ENCODE results near the gene CP. TPM values are rescaled to one million over a fixed set of nuclear protein-coding genes. Genes with fewer than 3 reads are reported as not detected.

The CP gene
- total RNA-seq, 4 donors from 2014 or later = 1.7 to 10.2 (median 4.0) TPM

DNA sequence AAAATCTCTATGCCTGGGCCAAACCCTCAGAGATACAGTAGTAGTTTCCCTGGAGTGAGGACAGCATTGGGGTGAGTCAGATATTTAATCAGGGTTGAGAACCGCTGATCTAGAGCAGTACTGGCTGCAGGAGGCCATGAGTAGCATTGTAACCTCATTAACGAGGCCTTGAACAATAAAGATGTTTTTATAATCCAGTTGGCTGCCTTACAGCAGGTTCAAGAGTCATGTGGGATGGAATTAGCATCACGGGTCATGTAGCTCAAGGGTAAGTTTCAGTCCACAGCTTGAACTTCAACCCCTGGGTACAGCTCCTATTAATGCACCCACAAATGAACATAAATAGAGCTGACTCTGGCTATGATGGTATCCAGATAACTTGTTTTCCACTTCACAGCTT lies 87.1 kb downstream of the CP start:
- Histone ChIP-seq H3K4me1 (peaks cover 19% of the 10 kb centered on the region), H3K27me3 (no peaks in the 10 kb centered on the region), H3K9me3 (no peaks in the 10 kb centered on the region), H3K36me3 (no peaks in the 10 kb centered on the region), H3K27ac (no peak overlapping the region), H3K4me3 (no peak overlapping the region)
- 69% methylated on average over 3 of the region's 3 CpGs for WGBS
- no peak for DNase-seq (ENCODE audit: low spot score in 2 of 2)
- no peak for TF ChIP-seq POLR2A (IDR thresholded peaks at IDR 0.05)
- TF ChIP-seq, protein P1, sequence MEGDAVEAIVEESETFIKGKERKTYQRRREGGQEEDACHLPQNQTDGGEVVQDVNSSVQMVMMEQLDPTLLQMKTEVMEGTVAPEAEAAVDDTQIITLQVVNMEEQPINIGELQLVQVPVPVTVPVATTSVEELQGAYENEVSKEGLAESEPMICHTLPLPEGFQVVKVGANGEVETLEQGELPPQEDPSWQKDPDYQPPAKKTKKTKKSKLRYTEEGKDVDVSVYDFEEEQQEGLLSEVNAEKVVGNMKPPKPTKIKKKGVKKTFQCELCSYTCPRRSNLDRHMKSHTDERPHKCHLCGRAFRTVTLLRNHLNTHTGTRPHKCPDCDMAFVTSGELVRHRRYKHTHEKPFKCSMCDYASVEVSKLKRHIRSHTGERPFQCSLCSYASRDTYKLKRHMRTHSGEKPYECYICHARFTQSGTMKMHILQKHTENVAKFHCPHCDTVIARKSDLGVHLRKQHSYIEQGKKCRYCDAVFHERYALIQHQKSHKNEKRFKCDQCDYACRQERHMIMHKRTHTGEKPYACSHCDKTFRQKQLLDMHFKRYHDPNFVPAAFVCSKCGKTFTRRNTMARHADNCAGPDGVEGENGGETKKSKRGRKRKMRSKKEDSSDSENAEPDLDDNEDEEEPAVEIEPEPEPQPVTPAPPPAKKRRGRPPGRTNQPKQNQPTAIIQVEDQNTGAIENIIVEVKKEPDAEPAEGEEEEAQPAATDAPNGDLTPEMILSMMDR (IDR thresholded peaks at IDR 0.05) = no peak
- TF ChIP-seq EP300 (IDR thresholded peaks at IDR 0.05) = no peak
- no peak for TF ChIP-seq POLR2AphosphoS5 (IDR thresholded peaks at IDR 0.05)

DNA sequence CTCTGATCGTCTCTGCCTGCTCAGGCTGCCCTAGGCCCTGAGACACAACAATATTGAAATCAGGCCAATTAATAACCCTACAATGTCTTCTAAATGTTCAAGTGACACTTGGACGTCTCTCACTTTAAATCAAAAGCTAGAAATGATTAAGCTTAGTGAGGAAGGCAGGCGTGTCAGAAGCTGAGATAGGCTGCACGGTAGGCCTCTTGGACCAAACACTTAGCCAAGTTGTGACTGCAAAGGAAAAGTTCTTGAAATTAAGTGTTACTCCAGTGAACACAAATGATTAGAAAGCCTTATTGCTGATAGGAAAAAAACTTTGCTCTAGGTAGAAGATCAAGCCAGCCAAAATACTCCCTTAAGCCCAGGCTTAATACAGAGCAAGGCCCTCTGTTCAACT lies 90.0 kb downstream of the CP start:
- Histone ChIP-seq H3K4me3 (no peak overlapping the region), H3K4me1 (peaks cover 28% of the 10 kb centered on the region), H3K36me3 (no peaks in the 10 kb centered on the region), H3K9me3 (no peaks in the 10 kb centered on the region), H3K27me3 (no peaks in the 10 kb centered on the region), H3K27ac (no peak overlapping the region)
- no peak for DNase-seq (ENCODE audit: low spot score in 2 of 2)
- TF ChIP-seq POLR2AphosphoS5 (IDR thresholded peaks at IDR 0.05) = no peak
- TF ChIP-seq, protein P1 (IDR thresholded peaks at IDR 0.05) = no peak
- TF ChIP-seq POLR2A (IDR thresholded peaks at IDR 0.05) = no peak
- no peak for TF ChIP-seq EP300 (IDR thresholded peaks at IDR 0.05)
- 42% methylated on average over 4 of the region's 4 CpGs for WGBS

DNA sequence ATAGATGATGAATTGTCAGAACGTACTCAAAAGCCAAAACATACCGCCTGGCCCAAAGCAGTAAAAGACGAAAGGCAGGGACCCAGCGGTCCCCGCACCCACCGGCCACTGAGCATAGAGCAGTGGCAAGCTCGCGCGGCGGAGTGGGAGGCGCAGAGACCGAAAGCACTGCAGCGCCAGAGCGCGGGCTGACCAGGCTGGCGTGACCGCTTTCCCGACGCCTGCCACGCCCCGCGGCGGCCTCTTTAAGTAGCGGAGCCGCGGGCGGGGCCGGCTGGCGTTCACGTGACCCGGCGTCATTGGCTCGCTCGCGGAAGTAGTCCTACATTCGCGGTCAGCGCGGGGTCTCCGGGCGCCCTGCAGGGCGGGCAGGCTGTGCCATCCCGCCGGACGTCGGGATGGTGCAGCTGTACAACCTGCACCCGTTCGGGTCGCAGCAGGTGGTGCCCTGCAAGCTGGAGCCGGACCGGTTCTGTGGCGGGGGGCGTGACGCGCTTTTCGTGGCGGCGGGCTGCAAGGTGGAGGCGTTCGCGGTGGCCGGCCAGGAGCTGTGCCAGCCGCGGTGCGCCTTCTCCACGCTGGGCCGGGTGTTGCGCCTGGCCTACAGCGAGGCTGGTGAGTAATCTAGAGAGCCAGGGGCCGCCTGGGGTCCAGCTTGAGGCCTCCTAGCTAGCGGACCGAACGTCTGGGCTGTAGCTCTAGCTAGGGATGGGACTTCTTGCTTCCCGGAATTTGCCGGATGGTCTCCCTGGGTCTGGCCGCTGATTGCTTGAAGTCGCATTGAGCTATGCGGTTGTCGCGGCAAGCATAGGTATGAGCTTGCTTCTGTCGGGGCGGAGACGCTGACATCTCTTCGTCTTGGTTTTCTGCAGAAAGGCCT lies 92.1 kb downstream of the CP start, which contains the start of gene HPS3:
Gene HPS3 (plus strand): TSS at position 313 of the 880 bp plus-strand sequence. CDS start 86 bp downstream, at position 399.
- peak within 1 kb of the TSS; percentile 85 for H3K4me3 ChIP-seq
- WGBS = 0% methylated on average over 27 of the region's 84 CpGs
- H3K27me3 ChIP-seq = no peaks in the 10 kb centered on the region
- DNase-seq (ENCODE audit: low spot score in 2 of 2) = peak; percentile 92 to 94
- H3K36me3 ChIP-seq = no peaks in the 10 kb centered on the region
- TF ChIP-seq EP300 (IDR thresholded peaks at IDR 0.05) (no peak), POLR2AphosphoS5 (IDR thresholded peaks at IDR 0.05) (peak in 2 of 3 donors; percentile 43 to 69), POLR2A (IDR thresholded peaks at IDR 0.05) (peak; percentile 32 to 77)
- peaks cover 28% of the 10 kb centered on the region for H3K4me1 ChIP-seq
- H3K9me3 ChIP-seq = no peaks in the 10 kb centered on the region
- peak within 1 kb of the TSS; percentile 88 for H3K27ac ChIP-seq

DNA sequence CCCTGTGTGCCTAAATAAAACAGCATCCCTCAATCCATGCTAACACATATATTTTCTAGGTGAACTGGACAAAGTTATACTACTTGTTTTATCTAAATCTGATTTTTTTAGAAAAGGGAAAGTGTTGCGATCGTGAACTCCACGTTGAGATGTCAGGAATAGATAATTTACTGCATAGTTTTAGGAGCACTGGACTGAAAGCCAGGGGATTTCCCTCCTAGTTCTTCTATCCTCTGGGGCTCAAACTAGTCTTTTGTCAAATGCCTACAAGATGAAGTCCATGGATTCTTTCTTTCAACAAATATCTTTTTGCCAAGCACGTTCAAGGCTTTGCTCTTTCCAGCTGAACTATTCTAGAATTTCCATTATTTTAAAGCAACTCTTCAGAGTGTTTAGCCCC lies 92.8 kb downstream of the CP start:
- H3K27me3 ChIP-seq = no peaks in the 10 kb centered on the region
- H3K27ac ChIP-seq = peak overlapping the region; percentile 88
- H3K9me3 ChIP-seq = no peaks in the 10 kb centered on the region
- peak overlapping the region; percentile 85 for H3K4me3 ChIP-seq
- TF ChIP-seq, protein P1 (IDR thresholded peaks at IDR 0.05) = no peak
- TF ChIP-seq EP300 (IDR thresholded peaks at IDR 0.05) (no peak), POLR2A (IDR thresholded peaks at IDR 0.05) (no peak), POLR2AphosphoS5 (IDR thresholded peaks at IDR 0.05) (no peak)
- WGBS = 4% methylated on average over 4 of the region's 4 CpGs
- no peak for DNase-seq (ENCODE audit: low spot score in 2 of 2)
- H3K36me3 ChIP-seq = no peaks in the 10 kb centered on the region
- peaks cover 28% of the 10 kb centered on the region for H3K4me1 ChIP-seq

DNA sequence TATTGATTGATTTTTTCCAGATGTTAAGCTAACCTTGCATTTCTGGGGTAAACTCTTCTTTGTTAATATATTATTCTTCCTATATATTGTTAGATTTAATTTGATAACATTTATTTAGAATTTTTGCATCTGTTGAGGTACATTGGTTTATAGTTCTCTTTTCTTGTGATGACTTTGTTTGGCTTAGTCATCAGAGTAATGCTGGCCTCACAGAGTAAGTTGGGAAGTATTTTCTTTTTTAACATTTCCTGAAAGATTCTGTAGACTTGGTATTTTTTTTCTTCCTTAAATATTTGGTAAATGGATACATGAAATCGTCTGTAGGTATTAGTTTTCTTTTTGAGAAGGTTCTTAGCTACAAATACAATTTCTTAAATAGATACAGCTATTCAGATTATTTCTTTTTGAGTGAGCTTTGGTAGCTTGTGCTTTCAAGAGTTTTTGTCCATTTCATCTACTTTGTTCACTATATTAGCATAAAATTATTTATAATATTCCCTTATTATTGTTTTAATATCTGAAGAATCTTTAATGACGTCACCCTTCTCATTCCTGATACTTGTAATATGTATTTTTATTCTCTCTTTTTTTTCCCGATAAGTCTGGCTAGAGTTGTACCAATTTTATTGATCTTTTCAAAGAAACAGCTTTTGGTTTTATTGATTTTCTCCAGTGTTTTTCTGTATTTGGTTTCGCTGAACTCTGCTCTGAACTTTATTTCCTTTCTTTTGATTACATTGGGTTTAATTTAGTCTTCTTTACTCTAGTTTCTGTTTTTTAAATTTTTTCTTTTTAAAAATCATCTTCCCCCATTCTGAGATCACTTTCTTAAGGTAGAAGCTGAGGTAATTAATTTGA lies 98.7 kb downstream of the CP start:
- DNase-seq (ENCODE audit: low spot score in 2 of 2) = no peak
- H3K27me3 ChIP-seq = no peaks in the 10 kb centered on the region
- TF ChIP-seq POLR2A (IDR thresholded peaks at IDR 0.05) = no peak
- no peak for TF ChIP-seq EP300 (IDR thresholded peaks at IDR 0.05)
- no peak for TF ChIP-seq POLR2AphosphoS5 (IDR thresholded peaks at IDR 0.05)
- TF ChIP-seq, protein P1 (IDR thresholded peaks at IDR 0.05) = no peak
- no peak overlapping the region for H3K27ac ChIP-seq
- H3K36me3 ChIP-seq = no peaks in the 10 kb centered on the region
- H3K9me3 ChIP-seq = no peaks in the 10 kb centered on the region
- WGBS = 86% methylated on average over 4 of the region's 4 CpGs
- H3K4me1 ChIP-seq = no peaks in the 10 kb centered on the region
- H3K4me3 ChIP-seq = no peak overlapping the region

Other genes starting within 250 kb of the CP start
- 10 to 100 TPM in 3 of 4 donors, 1 to 10 TPM in 1; 9.3 to 17.5 (median 13.4) TPM for gene GYG1, start 230.3 kb downstream of the CP start, total RNA-seq
- gene HLTF, start 135.3 kb downstream of the CP start, total RNA-seq = 10 to 100 TPM in 2 of 4 donors, 1 to 10 TPM in 2; 5.3 to 15.8 (median 8.6) TPM
- gene HPS3, start 92.2 kb downstream of the CP start, total RNA-seq = 10 to 100 TPM in 3 of 4 donors, 1 to 10 TPM in 1; 7.3 to 15.8 (median 11.8) TPM
- 1 to 10 TPM; 1.8 to 7.9 (median 3.4) TPM for gene TM4SF18, start 111.8 kb upstream of the CP start, total RNA-seq
- gene TM4SF1, start 155.8 kb upstream of the CP start, total RNA-seq = 10 to 100 TPM; 80.4 to 96.4 (median 83.6) TPM